OCI-M2 (cell line): ENCODE results near the gene IDH1.
"Not testable (repeated sequence)": the region's sequence is repeated elsewhere in the genome, so short reads cannot be mapped to it uniquely, and the experiment has no call there.

Source experiments
- DNase-seq: peaks from one replicate; lab custom pipeline; 2025; ENCODE audit not compliant: unreplicated experiment; lab: John Stamatoyannopoulos, UW

Gene IDH1

DNA sequence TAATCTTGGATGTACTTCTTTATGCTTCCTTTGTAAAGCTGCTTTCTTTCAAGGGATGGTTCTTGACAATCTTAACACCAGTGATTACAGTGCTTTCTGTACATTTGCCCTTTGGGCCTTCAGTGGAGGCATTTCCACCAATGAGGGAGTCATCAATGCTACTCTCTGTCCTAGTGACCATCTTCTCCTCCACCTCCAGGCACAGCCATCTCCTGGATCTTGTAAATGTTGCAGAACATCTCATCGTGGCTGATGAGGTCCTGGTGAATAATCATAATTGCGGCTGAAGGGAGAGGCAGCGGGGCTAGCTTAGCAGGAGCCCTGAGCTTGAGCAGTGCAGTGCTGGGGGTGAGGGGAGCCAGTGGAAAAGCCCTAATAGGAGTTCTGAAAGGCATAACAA, 32.5 kb downstream of the IDH1 start:
- DNase-seq, result no peak

DNA sequence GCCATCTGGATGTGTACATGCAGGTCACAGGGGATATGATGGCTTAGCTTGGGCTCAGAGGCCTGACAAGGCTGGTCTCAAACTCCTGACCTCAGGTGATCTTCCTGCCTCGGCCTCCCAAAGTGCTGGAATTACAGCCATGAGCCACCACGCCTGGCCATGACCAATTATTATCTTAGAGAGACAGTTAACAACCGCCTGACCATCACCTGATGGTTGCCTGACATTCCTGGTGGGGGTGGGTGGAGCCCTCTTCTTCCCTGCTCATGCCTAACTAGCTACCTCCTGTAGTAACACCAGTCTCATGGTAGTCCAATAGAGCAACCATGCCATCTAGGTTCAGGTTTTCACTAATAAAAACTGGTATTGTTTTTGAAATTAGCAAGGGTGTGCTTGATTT, 33.0 kb downstream of the IDH1 start:
- not testable (repeated sequence) for DNase-seq

DNA sequence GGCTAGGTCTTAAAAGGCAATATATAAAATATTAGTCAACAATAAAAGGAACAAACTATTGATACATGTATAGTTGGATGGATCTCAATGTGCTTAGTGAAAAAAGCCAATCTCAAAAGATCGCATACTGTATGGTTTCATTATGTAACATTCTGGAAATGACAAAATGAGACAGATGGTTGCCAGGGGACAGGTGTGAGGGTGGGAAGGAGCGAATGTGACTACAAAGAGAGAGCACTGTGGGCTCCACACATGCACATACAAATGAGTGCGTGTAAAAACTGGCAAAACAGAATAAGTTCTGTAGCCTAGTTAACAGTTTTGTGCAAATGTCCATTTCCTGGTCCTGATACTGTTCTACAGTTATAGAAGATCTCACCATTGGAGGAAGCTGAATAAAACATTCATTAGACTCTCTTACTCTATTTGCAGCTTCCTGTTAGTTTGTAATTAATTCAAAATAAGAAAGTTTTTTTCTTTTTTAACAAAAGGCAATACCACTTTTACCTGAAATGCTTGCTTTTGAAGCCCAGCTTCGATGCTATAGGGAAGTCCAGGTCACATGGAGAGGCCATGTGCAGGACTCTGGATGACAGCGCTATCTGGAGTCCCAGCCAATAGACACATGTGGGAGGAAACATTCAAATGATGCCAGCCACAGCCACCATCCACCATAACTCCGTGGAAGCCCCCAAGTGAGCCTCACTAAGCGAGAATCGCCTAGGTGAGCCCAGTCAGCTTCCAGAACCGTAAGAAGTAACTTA, 44.0 kb downstream of the IDH1 start:
- no peak for DNase-seq

DNA sequence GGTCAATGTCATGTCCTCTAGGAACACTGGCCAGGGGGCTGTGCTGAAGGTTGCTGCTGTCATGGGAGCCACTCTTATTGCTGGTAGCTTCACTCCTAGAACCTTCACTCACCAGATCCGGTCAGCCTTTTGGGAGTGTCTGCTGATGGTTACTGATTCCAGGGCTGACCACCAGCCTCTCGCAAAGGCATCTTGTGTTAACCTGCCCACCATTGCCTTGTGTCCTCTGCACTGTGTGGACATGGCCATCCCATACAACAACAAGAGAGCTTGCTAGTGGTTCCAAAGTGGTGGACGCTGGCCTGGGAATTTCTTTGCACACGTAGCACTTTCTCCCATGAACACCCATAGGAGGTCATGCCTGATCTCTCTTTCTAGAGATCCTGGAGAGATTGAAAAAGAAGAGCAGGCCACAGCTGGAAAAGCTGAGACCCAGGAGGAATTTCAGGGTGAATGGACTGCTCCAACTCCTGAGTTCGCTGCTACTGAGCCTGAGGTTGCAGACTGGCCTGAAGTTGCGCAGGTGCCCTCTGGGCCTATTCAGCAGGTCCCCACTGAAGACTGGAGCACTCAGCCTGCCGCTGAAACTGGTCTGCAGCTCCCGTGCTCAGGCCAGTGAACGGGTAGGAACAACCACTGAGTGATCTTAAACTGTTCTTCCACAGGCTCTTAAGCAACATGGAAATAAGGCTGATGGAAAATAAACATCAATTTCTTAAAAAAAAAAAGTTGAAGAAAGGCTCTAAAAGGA, 46.4 kb downstream of the IDH1 start:
- DNase-seq, result no peak

DNA sequence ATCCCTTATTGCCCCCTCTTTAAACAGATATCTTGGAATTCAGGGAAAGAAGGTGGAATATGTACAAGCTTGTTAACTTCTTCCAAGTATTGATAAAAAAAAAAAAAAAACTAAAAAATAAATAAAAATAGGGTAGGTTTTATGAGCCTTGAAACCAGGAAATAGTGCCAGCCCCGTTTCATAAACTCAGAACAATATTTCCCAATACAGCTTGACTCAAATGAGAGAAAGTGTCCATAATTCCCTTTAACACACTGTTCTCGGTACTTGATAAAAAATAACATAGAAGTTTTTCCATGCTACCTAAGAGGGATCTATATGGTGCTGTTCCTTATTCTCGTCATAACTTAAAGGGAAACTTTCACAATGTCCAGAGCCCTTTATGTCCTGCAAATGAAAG, 47.1 kb downstream of the IDH1 start:
- DNase-seq, result no peak

DNA sequence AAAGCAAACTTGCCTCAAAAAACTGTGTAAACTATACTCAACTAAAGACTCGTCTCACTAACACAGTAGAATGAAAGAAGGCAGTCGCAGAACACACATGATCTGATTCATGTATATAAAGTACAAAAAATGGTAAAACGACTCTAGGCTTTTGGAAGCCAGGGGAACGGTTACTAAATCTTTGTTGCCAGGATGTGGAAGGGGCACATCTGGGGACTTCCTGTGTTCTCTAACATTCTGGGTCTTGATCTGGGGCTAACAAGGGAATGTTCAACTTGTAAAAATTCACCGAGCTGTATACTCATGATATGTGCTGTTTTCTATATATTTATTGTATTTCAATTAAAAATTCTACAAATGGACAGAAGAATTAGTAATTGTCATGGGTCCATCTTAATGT, 50.7 kb downstream of the IDH1 start:
- no peak for DNase-seq

DNA sequence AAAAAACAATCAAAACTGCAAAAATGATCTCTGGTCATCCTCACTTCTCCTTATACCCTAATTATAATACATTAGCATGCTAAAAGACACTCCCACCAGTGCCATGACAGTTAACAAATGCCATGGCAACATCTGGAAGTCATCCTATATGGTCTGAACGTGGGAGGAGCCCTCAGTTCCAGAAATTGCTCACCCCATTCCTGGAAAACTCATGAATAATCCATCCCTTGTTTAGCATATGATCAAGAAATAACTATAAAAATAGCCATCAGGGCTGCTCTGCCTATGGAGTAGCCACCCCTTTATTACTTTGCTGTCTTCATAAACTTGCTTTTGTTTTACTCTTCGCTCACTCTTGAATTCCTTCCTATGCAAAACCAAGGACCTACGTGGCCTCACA, 59.3 kb downstream of the IDH1 start:
- DNase-seq, result no peak

DNA sequence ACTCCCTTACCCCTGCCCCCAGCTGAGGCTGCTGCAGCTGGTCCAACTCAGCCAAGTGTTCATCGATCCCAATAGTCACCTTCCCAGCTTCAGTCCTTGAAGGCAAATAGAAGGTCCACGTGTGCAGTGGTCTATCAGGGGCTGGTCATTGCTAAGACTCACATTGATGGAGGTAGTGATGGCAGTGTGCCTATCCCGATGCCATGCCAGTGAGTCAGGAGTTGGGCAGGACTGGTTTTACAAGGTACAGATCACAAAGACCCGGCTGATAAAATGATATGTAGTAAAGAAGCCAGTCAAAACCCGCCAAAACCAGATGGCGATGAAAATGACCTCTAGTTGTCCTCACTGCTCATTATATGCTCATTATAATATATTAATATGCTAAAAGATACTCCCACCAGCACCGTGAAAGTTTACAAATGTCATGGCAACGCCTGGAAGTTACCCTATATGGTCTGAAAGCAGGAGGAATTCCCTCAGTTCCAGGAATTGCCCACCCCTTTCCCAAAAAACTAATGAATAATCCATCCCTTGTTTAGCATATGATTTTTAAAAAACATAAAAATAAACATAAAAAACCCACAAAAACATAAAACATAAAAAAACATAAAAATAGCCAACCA, 62.1 kb downstream of the IDH1 start:
- DNase-seq, result no peak

DNA sequence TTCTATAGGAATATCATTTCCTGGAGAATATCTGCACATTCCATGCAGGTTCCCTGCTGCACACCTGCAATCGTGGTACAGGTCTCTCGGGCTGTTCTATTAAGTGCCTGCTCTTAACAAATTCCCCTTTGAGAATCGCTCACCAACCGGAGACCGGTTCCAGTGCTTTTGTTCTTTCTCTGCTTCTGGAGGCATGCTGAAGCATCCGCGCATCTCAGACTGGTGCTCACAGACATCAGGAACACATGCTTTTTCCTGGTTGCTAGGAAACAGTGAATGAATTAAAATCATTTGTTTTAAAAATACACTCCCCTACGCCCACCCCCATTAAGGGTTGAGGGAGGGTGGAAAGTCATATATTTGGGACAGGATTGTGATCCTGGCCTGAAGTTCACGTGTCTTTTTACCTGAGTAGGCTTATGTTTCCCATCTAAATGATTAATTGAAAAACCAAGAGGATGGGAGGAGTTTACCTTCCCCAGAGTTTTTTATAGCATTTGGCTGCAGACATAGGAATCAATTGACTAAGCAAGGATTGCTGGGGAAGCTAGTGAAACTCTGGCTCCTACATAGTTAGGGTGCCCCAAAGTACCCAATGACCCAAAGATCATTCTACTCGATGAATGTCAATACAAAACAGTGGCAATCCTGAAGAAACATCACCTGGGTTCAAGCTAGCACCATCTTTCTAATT, 64.9 kb downstream of the IDH1 start, which contains the start of gene C2orf80:
TSS of gene C2orf80 (minus strand) at position 221 of the 694 bp plus-strand sequence. CDS start 3,044 bp downstream, outside the sequence.
- no peak for DNase-seq

- no peak for DNase-seq
These were observed 65.6 kb downstream of the IDH1 start for GRCh38 chr2:208189069-208189809.

- no peak for DNase-seq
These were observed 68.0 kb downstream of the IDH1 start for GRCh38 chr2:208186893-208187292.

DNA sequence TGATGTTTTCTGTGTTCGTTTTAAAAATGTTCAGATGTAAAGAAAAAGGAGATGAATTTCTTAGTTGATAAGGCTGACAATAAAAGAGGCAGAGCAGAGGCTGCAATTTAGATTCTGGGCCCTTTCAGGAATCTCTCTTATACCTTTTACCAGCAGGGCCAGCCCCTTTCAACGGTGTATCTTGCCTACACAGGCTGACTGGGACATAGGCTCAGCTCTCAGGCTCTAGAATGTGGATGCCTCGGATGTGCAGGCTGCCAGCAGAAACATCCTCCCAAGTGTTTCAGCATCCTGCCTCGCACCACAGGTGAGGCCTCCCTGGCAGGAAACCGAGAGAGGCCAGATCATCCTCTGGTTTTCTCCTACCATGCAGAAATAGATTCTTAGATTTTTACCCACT, 68.4 kb downstream of the IDH1 start:
- no peak for DNase-seq
